Right cardiac atrium (tissue), 5 donors: ENCODE measurements around the gene MT1G. TPM values are rescaled to one million over a fixed set of nuclear protein-coding genes. Genes with fewer than 3 reads are reported as not detected.
"Not testable (repeated sequence)": the region's sequence is repeated elsewhere in the genome, so short reads cannot be mapped to it uniquely, and the experiment has no call there.

Experiments
- ATAC-seq, 2 donors: fragments of 200-7000 bp; cut with Tn5 transposase; one replicate each; pipeline versions ENCODE4 v1.8.0 to v1.9.1; 2020; ENCODE audit warnings: moderate library complexity in 2 of 2, mild to moderate bottlenecking in 1 of 2
- DNase-seq, 3 donors: peaks; one replicate each; pipeline ENCODE4 v3.0.0-alpha.2; 2020
- H3K27ac ChIP-seq: one replicate; pipeline ENCODE4 v1.5.1; 2013; ENCODE audit warnings: mild to moderate bottlenecking, low read length, control low read depth, moderate library complexity
- H3K27me3 ChIP-seq: one replicate; pipeline ENCODE4 v1.6.1; 2013; ENCODE audit not compliant: control insufficient read depth, insufficient read depth
- H3K4me1 ChIP-seq: one replicate; pipeline ENCODE4 v1.6.1; 2013; ENCODE audit warnings: low read length; ENCODE audit not compliant: control insufficient read depth, insufficient read depth
- H3K4me3 ChIP-seq: one replicate; pipeline ENCODE4 v1.5.1; 2013; ENCODE audit warnings: low read length, control low read depth
- H3K9me3 ChIP-seq: one replicate; pipeline ENCODE4 v1.6.1; 2013; ENCODE audit warnings: low read length; ENCODE audit not compliant: control insufficient read depth
- WGBS: extraction: QIAGEN DNeasy Blood & Tissue Kit; methylation state at CpG from one replicate; pipeline ENCODE4 v1.1.7; 2013; 5-methylcytosine and 5-hydroxymethylcytosine counted together
- intact Hi-C, 4 donors: fragments of 100-400 bp; cut with DNase I; formaldehyde crosslinking; loops; one replicate each; pipeline versions ENCODE4 v1.11.0 to v1.14.0; 2022 to 2023
- polyA plus RNA-seq: library from polyadenylated mRNA; stranded (reverse); fragments of 200-250 nt; gene quantifications from one replicate; pipeline ENCODE4 v1.2.3, GENCODE V29; 2013
- total RNA-seq, 4 donors: library from RNA; stranded (reverse); fragmentation: NEBNext Ultra II Directional; extraction: Animal tissue kit (Norgen Biotek cat#: 25700); gene quantifications; one replicate each; pipeline ENCODE4 v1.2.1, GENCODE V29; 2021
- donor health status: healthy with polysubstance abuse.
- donor health status: DM: no; HTN: yes; CAD: no.
- donor health status: DM: no; HTN: no; CAD: no.
- donor health status: DM: no; HTN: yes; CAD: no; lungs with severe emphysema.
- donor health status: DM: yes; HTN: yes; CAD: no.

Gene MT1G
- total and polyA plus RNA-seq, 5 donors = 0.71 to 8.0 (median 1.1) TPM; not detected in 2

DNA sequence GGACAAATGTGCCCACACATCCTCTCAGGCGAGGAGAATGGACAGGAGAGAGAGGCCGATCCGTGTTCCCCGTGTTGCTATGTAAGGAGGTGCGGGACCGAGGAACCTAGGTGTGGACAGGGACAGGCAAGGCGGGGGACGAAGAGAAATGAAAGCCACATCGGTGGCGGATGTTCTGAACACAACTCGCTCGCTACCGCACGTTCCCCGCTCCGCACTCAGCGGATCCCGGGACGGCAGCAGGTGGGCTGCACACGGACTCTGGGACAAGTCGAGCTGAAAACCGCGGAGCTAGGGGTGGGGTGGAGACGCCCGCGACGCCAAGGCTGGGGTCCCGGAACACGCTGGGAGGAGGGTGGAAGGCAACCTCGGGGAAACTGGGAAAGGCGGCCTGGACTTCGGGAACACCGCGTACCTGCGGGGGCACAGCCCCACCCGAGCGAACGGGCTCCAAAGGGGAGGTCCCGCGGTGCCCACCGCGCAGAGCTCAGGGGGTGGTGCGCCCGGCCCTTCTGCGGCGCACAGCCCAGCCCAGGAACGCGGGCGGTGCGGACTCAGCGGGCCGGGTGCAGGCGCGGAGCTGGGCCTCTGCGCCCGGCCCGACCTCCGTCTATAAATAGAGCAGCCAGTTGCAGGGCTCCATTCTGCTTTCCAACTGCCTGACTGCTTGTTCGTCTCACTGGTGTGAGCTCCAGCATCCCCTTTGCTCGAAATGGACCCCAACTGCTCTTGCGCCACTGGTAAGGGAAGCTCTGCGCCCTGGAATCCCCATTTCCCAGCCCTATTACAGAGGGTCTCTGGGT, 42.5 kb downstream of the MT1G start, which contains the start of gene MT1E:
Gene MT1E, plus strand, starts transcription at position 642 of the 803 bp plus-strand sequence. Its CDS starts 71 bp downstream, at position 713.
- no peaks in the 10 kb centered on the region for H3K27me3 ChIP-seq
- peaks cover 5% of the 10 kb centered on the region for H3K4me1 ChIP-seq
- intact Hi-C loops = loop anchor here in 1 of 4 donors (2.0 kb wide), 1 partner anchor 17 kb away; the partner anchor contains the start of gene MT2A
- peak; percentile 96 to 97 for ATAC-seq
- WGBS = 1% methylated on average over 62 of the region's 62 CpGs
- H3K4me3 ChIP-seq = peak within 1 kb of the TSS; percentile 34
- DNase-seq = peak; percentile 86 to 95 (median 91)
- H3K27ac ChIP-seq = peak within 1 kb of the TSS; percentile 94
- H3K9me3 ChIP-seq = no peaks in the 10 kb centered on the region

DNA sequence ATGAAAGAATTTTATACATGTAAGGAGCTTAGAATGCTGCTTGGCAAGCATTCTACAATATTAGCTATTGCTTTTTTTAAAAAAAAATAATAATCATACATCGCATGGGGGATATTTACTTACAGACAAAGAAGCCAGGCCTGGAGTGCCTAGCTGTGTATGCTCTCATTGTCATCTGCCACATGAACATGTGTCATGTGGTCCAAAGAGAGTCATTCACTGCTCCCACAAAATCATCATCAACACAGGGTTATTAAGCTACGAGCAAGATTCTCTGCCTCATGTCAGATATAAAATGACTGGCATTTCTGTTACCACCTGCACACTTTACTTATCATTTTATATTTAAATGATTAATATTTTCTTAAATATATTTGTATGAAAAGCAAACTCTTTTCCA, 44.2 kb downstream of the MT1G start:
- no peaks in the 10 kb centered on the region for H3K9me3 ChIP-seq

DNA sequence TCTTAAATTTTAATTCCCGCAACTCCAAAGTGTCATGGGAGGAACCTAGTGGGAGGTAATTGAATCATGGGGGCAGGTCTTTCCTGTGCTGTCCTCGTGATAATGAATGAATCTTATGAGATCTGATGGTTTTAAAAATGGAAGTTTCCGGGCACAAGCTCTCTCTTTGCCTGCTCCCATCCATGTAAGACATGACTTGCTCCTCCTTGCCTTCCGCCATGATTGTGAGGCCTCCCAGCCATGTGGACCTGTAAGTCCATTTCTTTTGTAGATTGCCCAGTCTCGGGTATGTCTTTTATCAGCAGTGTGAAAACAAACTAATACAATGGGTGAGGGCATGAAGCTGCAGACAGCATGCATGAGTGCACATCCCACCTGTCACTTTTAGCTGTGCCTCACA, 44.7 kb downstream of the MT1G start:
- H3K9me3 ChIP-seq, H3K27ac ChIP-seq, H3K27me3 ChIP-seq, DNase-seq, intact Hi-C loops, ATAC-seq, H3K4me3 ChIP-seq: not testable (repeated sequence)
- peaks cover 11% of the 10 kb centered on the region for H3K4me1 ChIP-seq
- WGBS = 91% methylated on average over 5 of the region's 5 CpGs

More for the DNA sequence above, 44.2 kb downstream of the MT1G start:
- H3K27ac ChIP-seq = no peak overlapping the region
- intact Hi-C loops = loop anchor here in 1 of 4 donors (2.0 kb wide), 1 partner anchor 15 kb away; the partner anchor contains the start of gene MT2A
- H3K4me1 ChIP-seq = peaks cover 7% of the 10 kb centered on the region
- no peaks in the 10 kb centered on the region for H3K27me3 ChIP-seq
- ATAC-seq (no peak), DNase-seq (no peak)
- 97% methylated on average over 2 of the region's 2 CpGs for WGBS
- H3K4me3 ChIP-seq = no peak overlapping the region

DNA sequence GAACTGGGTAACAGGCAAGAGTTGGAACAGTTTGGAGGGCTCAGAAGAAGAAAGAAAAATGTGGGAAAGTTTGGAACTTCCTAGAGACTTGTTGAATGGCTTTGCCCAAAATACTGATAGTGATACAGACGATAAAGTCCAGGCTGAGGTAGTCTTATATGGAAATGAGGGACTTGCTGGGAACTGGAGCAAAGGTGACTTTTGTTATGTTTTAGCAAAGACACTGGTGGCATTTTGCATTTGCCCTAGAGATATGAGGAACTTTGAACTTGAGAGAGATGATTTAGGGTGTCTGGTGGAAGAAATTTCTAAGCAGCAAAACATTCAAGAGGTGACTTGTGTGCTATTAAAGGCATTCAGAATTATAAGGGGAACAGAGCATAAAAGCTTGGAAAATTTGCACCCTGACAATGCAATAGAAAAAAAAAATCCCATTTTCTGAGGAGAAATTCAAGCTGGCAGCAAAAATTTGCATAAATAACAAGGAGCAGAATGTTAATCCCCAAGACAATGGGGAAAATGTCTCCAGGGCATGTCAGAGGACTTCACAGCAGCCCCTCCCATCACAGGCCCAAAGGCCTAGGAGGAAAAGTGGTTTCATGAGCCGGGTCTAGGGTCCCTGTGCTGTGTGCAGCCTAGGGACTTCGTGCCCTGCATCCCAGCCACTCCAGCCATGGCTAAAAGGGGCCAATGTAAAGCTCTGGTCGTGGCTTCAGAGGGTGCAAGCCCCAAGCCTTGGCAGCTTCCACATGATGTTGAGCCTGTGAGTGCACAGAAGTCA, 46.0 kb downstream of the MT1G start:
- H3K9me3 ChIP-seq, ATAC-seq, DNase-seq, H3K27me3 ChIP-seq, intact Hi-C loops, H3K4me3 ChIP-seq: not testable (repeated sequence)
- WGBS = 75% methylated on average over 4 of the region's 4 CpGs
- H3K4me1 ChIP-seq = peaks cover 13% of the 10 kb centered on the region
- H3K27ac ChIP-seq = peak overlapping the region; percentile 5

DNA sequence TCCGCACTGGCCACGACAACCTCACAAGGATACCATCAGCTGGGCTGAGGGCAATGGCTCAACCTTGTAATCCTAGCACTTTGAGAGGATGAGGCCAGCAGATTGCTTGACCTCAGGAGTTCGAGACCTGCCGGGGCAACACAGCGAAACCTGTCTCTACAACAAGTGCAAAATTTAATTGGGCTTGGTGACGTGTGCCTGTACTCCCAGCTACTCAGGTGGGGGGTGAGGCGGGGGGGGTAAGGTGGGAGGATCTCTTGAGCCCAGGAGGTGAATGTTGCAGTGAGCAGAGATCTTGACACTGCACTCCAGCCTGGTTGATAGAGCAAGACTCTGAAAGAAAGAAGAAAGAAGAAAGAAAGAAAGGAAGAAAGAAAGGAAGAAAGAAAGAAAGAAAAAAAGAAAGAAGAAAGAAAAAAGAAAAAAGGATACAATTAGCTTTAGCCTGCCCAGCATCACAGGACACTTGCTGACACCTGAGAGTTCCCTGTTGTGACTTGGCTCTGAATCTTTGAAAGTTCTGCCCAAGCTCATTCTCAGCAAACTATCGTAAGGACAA, 47.4 kb downstream of the MT1G start:
- intact Hi-C loops = no loop called here

DNA sequence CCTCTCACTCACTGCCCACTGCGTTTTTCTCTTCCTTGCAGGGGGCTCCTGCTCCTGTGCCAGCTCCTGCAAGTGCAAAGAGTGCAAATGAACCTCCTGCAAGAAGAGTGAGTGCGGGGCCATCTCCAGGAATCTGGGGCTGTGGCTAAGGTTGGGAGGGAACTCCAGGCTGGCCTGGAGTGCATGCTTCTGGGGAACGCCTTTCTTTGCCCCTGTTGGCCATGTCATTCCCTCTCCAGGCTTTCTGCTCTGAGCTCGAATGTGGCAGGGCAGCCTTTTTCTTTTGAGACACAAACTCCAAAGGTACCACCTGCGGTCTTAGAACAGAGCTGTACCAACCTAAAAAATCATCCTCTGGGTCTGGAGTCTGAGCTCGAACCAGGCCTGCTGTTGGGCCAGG, 49.7 kb downstream of the MT1G start:
- Histone ChIP-seq H3K4me3 (peak overlapping the region; percentile 39), H3K9me3 (no peaks in the 10 kb centered on the region), H3K27ac (peak overlapping the region; percentile 75), H3K4me1 (peaks cover 11% of the 10 kb centered on the region), H3K27me3 (no peaks in the 10 kb centered on the region)
- 70% methylated on average over 6 of the region's 6 CpGs for WGBS
- DNase-seq (no peak), ATAC-seq (no peak)
- intact Hi-C loops = no loop called here

More for the DNA sequence above, 47.4 kb downstream of the MT1G start:
- WGBS = 73% methylated on average over 8 of the region's 8 CpGs
- H3K27me3 ChIP-seq = no peaks in the 10 kb centered on the region
- no peak for ATAC-seq
- no peaks in the 10 kb centered on the region for H3K9me3 ChIP-seq
- no peak overlapping the region for H3K27ac ChIP-seq
- no peak for DNase-seq
- peaks cover 11% of the 10 kb centered on the region for H3K4me1 ChIP-seq
- no peak overlapping the region for H3K4me3 ChIP-seq

DNA sequence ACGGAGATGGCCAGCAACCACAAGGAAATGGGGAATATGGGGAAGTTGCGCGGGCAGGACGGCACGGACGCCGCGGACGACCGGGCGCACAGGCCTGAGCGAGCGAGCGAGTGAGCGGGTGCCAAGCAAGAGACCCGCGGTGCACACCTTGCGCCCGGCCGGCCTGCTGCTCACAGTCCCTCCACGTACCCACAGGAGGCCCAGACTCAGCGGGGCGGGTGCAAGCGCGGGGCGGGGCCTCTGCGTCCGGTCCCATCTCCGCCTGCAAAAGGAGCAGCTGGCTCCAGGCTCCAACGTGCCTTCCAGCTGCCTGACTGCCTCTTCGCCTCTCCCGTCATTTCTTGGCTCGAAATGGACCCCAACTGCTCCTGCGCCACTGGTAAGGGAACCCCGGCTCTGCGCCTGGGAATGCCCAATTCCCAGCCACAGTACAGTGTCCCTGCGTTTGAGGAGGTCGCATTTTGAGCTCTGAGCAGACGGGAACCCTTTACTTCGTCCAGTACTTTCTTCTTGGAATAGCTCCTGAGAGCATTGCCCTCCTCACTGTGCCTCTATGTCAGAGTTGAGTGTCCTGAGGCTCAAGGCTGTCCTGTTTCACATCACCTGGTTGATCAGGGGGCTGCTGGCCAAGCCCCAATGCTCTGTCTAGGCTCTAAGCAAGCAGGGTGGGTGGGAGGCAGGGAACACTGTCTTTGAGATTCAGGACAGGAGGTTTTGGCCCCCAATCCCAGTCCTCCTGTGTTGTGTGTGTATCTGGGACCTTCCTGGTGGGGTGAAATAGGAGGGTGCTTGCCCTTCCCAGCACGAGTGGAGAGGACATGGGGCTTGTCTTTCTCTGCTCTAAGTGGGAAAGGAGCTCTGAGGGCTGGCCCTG, 50.4 kb downstream of the MT1G start:
- ATAC-seq (peak; percentile 96), DNase-seq (peak; percentile 90 to 95 (median 95))
- H3K27ac ChIP-seq = peak overlapping the region; percentile 75
- intact Hi-C loops = no loop called here
- WGBS = 2% methylated on average over 41 of the region's 41 CpGs
- H3K9me3 ChIP-seq = no peaks in the 10 kb centered on the region
- no peaks in the 10 kb centered on the region for H3K27me3 ChIP-seq
- H3K4me3 ChIP-seq = peak overlapping the region; percentile 39
- peaks cover 11% of the 10 kb centered on the region for H3K4me1 ChIP-seq

Other genes with a start within 250 kb of the MT1G start
- 100 to 1,000 TPM in 1 of 4 donors, 10 to 100 TPM in 3; 88.7 to 103 (median 93.5) TPM for gene AMFR, start 242.5 kb downstream of the MT1G start, total RNA-seq
- 52.3 TPM for gene AMFR, start 242.5 kb downstream of the MT1G start, polyA plus RNA-seq
- gene NUDT21, start 216.7 kb downstream of the MT1G start, total RNA-seq = 10 to 100 TPM; 72.9 to 80.7 (median 75.2) TPM
- 23.0 TPM for gene NUDT21, start 216.7 kb downstream of the MT1G start, polyA plus RNA-seq
- gene OGFOD1, start 216.5 kb downstream of the MT1G start, total RNA-seq = 10 to 100 TPM; 28.4 to 32.8 (median 30.2) TPM
- gene OGFOD1, start 216.5 kb downstream of the MT1G start, polyA plus RNA-seq = 15.5 TPM
- gene BBS2, start 148.0 kb downstream of the MT1G start, total RNA-seq = 10 to 100 TPM; 31.4 to 55.9 (median 39.8) TPM
- 37.7 TPM for gene BBS2, start 148.0 kb downstream of the MT1G start, polyA plus RNA-seq
- not detected for gene MT4, start 103.0 kb downstream of the MT1G start, total RNA-seq
- gene MT4, start 103.0 kb downstream of the MT1G start, polyA plus RNA-seq = not detected
- 1 to 10 TPM; 2.0 to 6.1 (median 3.3) TPM for gene MT3, start 78.5 kb downstream of the MT1G start, total RNA-seq
- 24.7 TPM for gene MT3, start 78.5 kb downstream of the MT1G start, polyA plus RNA-seq
- gene MT2A, start 59.5 kb downstream of the MT1G start, total RNA-seq = 100 to 1,000 TPM in 1 of 4 donors, 10 to 100 TPM in 3; 55.6 to 154 (median 83.4) TPM
- gene MT2A, start 59.5 kb downstream of the MT1G start, polyA plus RNA-seq = 140 TPM
- gene MT1E, start 42.3 kb downstream of the MT1G start, total RNA-seq = 10 to 100 TPM; 58.7 to 88.4 (median 68.4) TPM
- 129 TPM for gene MT1E, start 42.3 kb downstream of the MT1G start, polyA plus RNA-seq
- 10 to 100 TPM in 1 of 4 donors, 1 to 10 TPM in 3; 3.0 to 26.7 (median 6.6) TPM for gene MT1M, start 35.4 kb downstream of the MT1G start, total RNA-seq
- 18.0 TPM for gene MT1M, start 35.4 kb downstream of the MT1G start, polyA plus RNA-seq
- gene MT1A, start 29.4 kb downstream of the MT1G start, total RNA-seq = 10 to 100 TPM in 1 of 4 donors, 1 to 10 TPM in 3; 1.6 to 27.5 (median 6.0) TPM
- gene MT1A, start 29.4 kb downstream of the MT1G start, polyA plus RNA-seq = 73.4 TPM
- not detected for gene MT1B, start 16.2 kb downstream of the MT1G start, total RNA-seq
- not detected for gene MT1B, start 16.2 kb downstream of the MT1G start, polyA plus RNA-seq
- 1 to 10 TPM; 1.3 to 3.9 (median 2.7) TPM for gene MT1F, start 10.1 kb downstream of the MT1G start, total RNA-seq
- gene MT1F, start 10.1 kb downstream of the MT1G start, polyA plus RNA-seq = 3.7 TPM
- gene MT1H, start 1.7 kb upstream of the MT1G start, total RNA-seq = not detected
- not detected for gene MT1H, start 1.7 kb upstream of the MT1G start, polyA plus RNA-seq
- 100 to 1,000 TPM in 3 of 4 donors, 10 to 100 TPM in 1; 75.7 to 367 (median 180) TPM for gene MT1X, start 14.4 kb upstream of the MT1G start, total RNA-seq
- 287 TPM for gene MT1X, start 14.4 kb upstream of the MT1G start, polyA plus RNA-seq
- 10 to 100 TPM; 26.7 to 36.0 (median 30.4) TPM for gene NUP93, start 62.1 kb upstream of the MT1G start, total RNA-seq
- 18.9 TPM for gene NUP93, start 62.1 kb upstream of the MT1G start, polyA plus RNA-seq
- gene SLC12A3, start 197.1 kb upstream of the MT1G start, total RNA-seq = not detected
- gene SLC12A3, start 197.1 kb upstream of the MT1G start, polyA plus RNA-seq = not detected